Activated CD4-positive, alpha-beta T cell treated with anti-CD3 and anti-CD28 coated beads, Interleukin-2, Interleukin-4, amounts not matched to agents 100 ng/mL and 50 ng/mL, durations not matched to agents 16 hours and 8 hours (primary cell): ENCODE measurements around the gene SESN1.

Experiments
- DNase-seq: peaks from one replicate; pipeline ENCODE4 v3.0.0-alpha.2; 2020; ENCODE audit warnings: low spot score

SESN1 gene

DNA sequence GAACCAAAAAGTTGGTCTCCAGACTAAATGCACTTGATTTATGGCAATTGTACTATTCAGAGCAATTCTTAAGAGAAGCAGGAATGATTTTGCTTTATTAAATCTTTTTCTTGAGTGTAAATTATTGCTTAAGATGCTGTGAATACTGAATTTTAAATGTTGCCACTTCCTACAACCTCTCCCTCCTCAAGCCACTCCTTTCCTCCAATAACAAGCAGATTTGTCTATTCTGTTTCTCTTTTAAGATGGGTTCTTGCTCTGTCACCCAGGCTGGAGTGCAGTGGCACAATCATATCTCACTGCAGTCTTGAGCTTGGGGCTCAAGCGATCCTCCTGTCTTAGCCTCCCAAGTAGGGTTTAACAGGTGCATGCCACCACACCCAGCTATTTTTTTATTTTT lies 65.3 kb downstream of the SESN1 start:
- DNase-seq: no peak

GRCh38 chr6:109028439-109028838 lies 66.2 kb downstream of the SESN1 start:
- no peak for DNase-seq

DNA sequence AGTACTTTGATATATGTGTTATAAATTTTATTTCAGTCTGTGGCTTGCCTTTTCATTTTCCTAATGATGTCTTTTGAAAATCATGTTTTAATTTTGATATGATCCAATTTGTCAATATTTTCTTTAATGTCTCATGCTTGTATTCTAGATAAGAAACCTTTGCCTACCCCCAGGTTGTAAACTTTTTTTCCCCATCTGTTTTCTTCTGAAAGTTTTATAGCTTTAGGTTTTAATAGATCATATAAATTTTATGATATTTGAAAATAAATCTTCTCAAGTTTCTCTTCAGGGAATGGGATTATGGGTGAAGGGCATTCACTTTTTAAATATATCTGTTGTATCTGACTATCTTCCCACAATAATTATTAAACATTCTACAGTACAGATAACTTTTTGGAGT lies 66.7 kb downstream of the SESN1 start:
- DNase-seq: no peak

GRCh38 chr6:109025639-109026038 lies 69.0 kb downstream of the SESN1 start:
- no peak for DNase-seq

GRCh38 chr6:109024784-109025183 lies 69.9 kb downstream of the SESN1 start:
- DNase-seq: no peak

DNA sequence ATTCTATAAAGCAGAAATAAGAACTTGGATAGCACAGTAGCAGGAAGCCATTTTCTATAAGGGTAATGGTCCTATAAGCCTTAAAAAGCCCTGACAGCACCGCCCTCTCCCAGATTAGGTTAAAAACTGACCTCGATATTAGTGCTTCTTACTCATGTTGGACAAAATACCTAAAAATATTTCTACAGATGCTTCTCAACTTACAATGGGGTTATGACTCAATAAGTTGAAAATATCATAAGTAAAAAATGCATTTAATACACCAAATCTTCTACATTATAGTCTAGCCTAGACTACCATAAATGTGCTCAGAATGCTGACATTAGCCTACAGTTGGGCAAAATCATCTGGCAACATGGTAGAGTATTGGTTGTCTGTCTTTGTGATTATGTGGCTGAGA lies 70.3 kb downstream of the SESN1 start:
- DNase-seq: no peak

GRCh38 chr6:109023356-109023925 lies 71.2 kb downstream of the SESN1 start:
- DNase-seq: no peak

- no peak for DNase-seq
Measured at GRCh38 chr6:109021870-109022269, 72.8 kb downstream of the SESN1 start.

DNA sequence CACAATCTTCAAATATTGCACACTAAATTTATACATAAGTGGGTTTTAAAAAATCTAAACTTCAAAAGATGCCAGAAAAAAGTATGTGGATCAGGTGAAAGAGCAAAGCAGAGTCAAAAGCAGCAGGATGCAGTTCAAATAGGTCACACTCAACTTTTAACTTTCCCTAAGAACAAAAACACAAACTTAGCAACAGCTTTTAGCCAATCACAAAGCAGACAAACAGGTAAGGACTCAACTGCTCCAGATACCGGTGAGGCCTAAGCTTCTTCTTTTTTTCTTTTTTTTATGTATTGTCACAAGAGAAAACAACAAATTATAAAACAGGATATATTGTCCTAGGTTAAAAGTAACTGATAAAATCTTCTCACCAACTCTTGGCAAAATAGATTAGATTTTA lies 74.7 kb downstream of the SESN1 start:
- DNase-seq: no peak

DNA sequence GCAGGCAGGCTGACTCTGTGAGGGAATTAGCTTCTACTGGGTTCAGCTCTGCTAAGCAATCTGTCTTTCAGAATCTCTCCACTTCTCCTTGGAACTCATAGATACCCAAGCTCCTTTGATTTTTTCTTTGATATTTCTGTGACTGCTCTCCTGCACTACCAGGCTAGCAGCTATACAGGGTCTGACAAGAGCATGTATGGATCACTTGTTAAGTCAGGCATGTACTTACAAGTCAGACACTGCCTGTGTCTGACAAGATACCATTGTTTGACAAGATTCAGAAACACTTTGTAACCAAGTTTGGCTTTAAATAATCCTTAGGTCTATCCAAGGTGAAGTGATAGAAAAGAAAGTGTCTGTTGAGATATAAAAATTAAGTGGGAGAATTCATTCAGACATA lies 79.5 kb downstream of the SESN1 start:
- DNase-seq: no peak

DNA sequence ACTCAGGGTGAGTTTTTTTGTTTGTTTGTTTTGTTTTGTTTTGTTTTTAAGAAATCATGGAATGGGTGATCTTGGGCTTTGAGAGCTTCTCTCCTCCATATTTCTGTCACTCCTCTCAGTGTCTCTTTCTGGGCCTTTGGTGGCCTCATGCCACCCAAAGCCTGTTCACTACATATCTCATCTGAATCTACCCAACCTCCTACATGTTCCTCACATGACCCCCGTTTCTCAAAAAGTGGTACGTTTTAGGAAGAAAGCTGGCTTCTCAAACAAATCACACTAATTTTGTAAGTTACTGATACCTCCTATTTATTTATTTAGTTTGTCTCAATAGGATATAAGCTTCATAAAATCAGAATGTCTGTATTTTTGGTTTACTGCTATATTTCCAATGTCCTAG lies 80.0 kb downstream of the SESN1 start:
- no peak for DNase-seq

DNA sequence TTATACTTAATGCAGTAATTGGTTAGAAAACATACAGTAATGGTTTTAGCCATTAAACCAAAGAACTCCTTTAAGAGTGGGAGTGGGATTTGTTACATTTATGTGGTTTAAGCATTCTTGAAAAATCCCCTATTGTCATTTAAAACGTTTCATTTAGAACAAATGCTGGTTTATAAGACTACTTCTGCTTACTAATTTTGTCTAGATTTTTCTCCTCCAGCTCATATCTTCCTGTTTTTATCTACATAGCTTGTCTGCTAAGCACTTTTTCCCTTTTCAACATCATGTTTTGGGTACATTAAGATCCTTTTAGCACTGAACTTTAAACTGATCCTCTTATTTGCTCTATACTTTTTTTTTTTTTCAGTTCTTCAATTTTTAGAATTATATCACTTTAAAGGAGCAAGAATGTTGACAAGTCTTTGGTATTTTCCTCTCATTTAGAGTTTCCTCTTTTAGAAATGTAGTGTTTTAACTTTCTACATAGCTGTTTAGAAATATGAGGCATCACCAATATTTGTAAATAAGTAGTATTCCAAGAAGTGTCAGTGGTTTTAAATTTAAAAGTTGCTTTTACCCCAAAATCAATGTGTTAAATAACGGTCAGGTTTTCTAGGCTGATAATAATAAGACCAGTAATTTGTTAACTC lies 80.9 kb downstream of the SESN1 start:
- no peak for DNase-seq

DNA sequence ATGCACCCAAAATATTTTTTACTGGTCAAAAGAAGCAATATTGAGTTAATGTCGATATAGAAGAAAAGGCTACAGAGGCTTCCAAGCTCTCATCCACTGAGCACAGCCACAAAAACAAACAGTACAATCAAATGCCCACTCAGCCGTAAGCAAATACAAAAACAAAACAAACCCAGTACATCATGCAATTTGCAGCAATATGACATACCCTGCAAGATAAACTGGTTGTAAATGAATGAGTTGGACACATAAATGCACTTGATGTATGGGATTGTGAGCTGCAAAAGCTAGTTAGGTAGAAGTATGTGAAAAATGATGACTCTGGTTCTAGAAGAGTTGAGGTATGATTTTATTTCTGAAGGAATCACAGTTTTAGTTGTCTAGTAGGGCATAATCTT lies 83.9 kb downstream of the SESN1 start:
- DNase-seq: no peak

DNA sequence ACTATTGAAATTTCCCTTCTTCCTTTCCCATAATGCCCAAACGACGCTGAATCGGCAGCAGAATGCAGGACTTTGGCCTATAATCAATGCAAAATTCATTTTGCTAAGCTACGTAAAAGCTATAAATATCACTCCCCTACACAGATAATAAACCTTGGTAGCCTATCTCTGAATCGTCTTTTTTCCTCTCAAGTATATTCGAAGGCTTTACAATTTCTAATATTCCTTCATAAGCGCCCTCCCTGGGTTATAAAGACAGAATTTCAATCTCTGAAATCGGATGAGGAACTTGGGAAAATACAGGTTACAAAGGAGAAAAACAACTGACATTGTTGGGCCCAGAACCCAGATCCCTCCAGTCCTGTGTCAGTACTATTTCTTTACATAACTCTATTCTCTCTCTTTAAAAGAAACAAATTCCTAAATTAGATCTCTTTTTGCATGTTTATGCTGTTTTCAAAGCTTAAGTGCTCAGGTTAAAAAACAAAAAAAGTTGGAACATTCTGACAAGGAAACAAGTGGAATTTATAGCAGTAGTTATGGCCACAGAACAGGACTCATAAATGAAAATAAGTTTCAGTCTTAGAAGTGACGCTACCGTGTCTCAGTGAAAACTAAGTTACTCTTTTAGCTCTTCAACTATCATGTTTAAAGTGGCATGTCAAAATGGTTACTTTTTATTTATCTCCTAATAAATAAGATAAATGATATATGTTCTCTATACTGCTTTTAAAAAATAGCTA lies 84.5 kb downstream of the SESN1 start:
- no peak for DNase-seq

- peak; percentile 85 for DNase-seq
Measured at GRCh38 chr6:109009236-109009961, 85.2 kb downstream of the SESN1 start.

DNA sequence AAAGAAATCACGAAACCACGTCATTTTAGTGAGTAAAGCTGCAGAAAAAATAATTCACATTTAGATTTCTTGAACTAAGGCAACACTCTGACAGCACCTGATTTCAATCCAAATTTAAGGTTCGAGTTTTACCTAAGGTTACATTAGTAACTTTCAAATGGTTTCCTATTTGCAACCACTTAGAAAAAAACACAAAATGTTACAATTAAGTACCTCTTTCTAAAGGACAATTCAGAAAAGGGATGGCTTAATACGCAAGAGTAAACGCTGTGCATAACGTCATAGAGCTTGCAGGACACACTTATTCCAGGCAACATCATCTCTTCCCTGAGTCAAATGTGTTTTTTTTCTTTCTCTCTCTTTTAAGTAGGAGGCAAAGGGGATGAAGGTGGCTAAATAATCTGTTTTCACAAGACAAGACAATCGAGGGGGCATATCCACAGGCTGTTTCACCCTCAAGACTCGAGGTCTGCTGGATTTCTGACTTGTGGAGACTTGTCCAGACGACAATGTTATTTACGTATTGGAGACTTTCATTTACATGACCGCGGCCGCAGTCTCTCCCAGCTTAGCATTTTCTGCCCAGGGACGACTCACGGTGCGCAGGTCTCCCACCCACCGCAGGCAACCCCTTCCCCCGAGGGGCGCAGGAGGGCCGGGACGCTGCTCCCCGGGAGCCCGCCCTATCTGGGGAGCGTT lies 86.0 kb downstream of the SESN1 start:
- peak; percentile 1 for DNase-seq

- DNase-seq: peak; percentile 10
Measured at GRCh38 chr6:109008054-109008453, 86.6 kb downstream of the SESN1 start.

DNA sequence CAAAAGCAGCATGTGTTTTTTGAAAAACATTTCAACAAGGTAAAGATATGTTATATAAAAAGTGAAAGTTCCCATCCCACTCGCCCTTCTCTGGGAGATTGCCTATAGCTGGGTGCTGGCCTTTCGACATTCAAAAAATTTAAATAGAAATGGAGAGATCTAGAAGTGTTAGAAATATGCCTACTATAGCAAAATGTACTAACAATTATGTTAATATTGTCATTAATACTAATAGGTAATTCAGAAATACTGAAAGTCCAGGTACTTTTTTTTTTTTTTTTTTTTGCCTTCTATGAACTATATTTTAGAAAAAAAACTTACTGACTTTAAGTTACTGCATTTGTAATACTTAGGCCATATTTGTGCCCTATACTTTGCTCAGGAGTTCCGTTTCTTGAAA lies 87.1 kb downstream of the SESN1 start:
- no peak for DNase-seq

GRCh38 chr6:109006818-109007217 lies 87.8 kb downstream of the SESN1 start:
- no peak for DNase-seq

- DNase-seq: no peak
Measured at GRCh38 chr6:109002882-109003281, 91.8 kb downstream of the SESN1 start.

DNA sequence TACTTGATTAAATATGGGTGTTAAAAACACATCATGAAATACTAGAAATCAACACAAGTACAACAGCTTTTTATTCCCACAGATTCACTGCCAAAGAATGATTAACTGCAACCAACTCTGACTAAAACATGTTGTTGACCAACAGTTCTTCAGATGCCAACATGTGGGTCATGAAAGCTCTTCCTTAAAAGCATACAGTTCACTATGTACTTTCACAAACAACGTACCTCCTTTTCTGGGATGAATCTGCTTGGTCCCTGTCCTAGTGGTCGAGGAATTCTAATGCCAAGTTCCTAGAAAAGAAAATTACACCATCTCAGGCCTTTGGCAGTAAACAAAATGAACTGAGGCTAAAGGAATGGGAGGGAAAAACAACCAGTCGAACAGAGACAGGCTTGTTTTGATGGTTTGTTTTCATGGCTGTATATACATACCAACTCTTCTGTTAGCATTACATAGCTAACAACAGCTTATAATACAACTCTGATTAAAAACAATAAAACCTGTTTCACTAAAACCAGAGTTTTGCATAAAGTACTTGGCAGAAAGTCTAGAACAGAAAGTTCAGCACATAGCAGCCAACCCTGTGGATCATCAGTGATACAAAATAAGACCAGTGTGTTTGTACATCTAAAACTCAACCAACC lies 92.5 kb downstream of the SESN1 start:
- DNase-seq: no peak
